ENCODE results near the gene TFF1. TPM values are rescaled to one million over a fixed set of nuclear protein-coding genes. Genes with fewer than 3 reads are reported as not detected.

TFF1 gene
- total RNA-seq, 2 experiments from 2014 or later, result not detected

- H3K4me2 ChIP-seq (ENCODE audit: low read length), result no peak overlapping the region
- H3K9me3 ChIP-seq (ENCODE audit: low read length), result 0 out of 2 replicates have a peak, but pooled peaks cover under 1% of the 10 kb centered on the region
- no peak for DNase-seq (ENCODE audit: low spot score)
- no peak overlapping the region for H3K27ac ChIP-seq (ENCODE audit: low read depth, low read length, poor library complexity, severe bottlenecking)
- ChIA-PET POLR2A (no interaction called here), CTCF (ENCODE audit: unreplicated experiment) (no interaction called here)
- no peaks in the 10 kb centered on the region for H3K9me2 ChIP-seq (ENCODE audit: insufficient read depth, low read length)
- no peaks in the 10 kb centered on the region for H4K20me1 ChIP-seq (ENCODE audit: insufficient read depth, low read length)
- H3K79me2 ChIP-seq (ENCODE audit: insufficient read depth, low read depth, low read length), result no peaks in the 10 kb centered on the region
- intact Hi-C loops (cut with micrococcal nuclease; ENCODE audit: unreplicated experiment), result no loop called here
- H3K4me1 ChIP-seq (ENCODE audit: insufficient read depth, low read length, poor library complexity, severe bottlenecking), result peaks cover 6% of the 10 kb centered on the region
- no TSS peak for BruUV-seq (replicated peaks)
- H3K4me3 ChIP-seq (ENCODE audit: low read depth, low read length, poor library complexity, severe bottlenecking), result no peak overlapping the region
- H2AFZ ChIP-seq (ENCODE audit: low read length), result no peak overlapping the region
- TF ChIP-seq EZH2phosphoT487 (IDR thresholded peaks at IDR 0.05; ENCODE audit: borderline replicate concordance, low read depth, low read length), result no peak
- TF ChIP-seq, protein P1, sequence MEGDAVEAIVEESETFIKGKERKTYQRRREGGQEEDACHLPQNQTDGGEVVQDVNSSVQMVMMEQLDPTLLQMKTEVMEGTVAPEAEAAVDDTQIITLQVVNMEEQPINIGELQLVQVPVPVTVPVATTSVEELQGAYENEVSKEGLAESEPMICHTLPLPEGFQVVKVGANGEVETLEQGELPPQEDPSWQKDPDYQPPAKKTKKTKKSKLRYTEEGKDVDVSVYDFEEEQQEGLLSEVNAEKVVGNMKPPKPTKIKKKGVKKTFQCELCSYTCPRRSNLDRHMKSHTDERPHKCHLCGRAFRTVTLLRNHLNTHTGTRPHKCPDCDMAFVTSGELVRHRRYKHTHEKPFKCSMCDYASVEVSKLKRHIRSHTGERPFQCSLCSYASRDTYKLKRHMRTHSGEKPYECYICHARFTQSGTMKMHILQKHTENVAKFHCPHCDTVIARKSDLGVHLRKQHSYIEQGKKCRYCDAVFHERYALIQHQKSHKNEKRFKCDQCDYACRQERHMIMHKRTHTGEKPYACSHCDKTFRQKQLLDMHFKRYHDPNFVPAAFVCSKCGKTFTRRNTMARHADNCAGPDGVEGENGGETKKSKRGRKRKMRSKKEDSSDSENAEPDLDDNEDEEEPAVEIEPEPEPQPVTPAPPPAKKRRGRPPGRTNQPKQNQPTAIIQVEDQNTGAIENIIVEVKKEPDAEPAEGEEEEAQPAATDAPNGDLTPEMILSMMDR (conservative IDR thresholded peaks at IDR 0.05; ENCODE audit: low read length), result no peak
- no peaks in the 10 kb centered on the region for H3K36me3 ChIP-seq (ENCODE audit: insufficient read depth, low read length)
These were observed 10.1 kb upstream of the TFF1 start for GRCh38 chr21:42376338-42376982.

DNA sequence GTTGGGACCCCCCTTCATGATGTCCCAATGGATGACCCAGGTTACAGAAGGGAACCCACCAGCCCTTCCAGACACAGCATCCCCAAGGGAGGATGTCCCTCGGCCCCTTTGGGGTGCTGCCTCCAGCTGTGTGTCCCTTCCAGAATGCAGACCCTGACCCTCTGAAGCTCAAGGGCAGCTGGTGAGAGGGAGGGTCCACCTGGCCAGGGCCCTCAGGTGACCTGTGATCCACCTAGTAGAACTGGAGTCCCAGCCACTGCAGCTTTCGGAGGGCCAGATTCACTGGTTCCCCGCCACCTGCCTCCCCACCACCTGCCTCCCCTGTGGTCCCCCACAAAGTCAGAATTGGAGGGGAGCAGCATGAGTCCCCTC is 9.6 kb upstream of the TFF1 start:
- intact Hi-C loops (cut with micrococcal nuclease; ENCODE audit: unreplicated experiment), result no loop called here
- Histone ChIP-seq H3K4me2 (ENCODE audit: low read length) (no peak overlapping the region), H3K36me3 (ENCODE audit: insufficient read depth, low read length) (no peaks in the 10 kb centered on the region), H3K4me3 (ENCODE audit: low read depth, low read length, poor library complexity, severe bottlenecking) (no peak overlapping the region), H3K9me2 (ENCODE audit: insufficient read depth, low read length) (no peaks in the 10 kb centered on the region), H3K27ac (ENCODE audit: low read depth, low read length, poor library complexity, severe bottlenecking) (no peak overlapping the region), H3K4me1 (ENCODE audit: insufficient read depth, low read length, poor library complexity, severe bottlenecking) (peaks cover 6% of the 10 kb centered on the region), H3K79me2 (ENCODE audit: insufficient read depth, low read depth, low read length) (no peaks in the 10 kb centered on the region), H3K9me3 (ENCODE audit: low read length) (no peaks in the 10 kb centered on the region), H4K20me1 (ENCODE audit: insufficient read depth, low read length) (no peaks in the 10 kb centered on the region), H2AFZ (ENCODE audit: low read length) (no peak overlapping the region)
- DNase-seq (ENCODE audit: low spot score), result no peak
- CTCF ChIA-PET (ENCODE audit: unreplicated experiment), result no interaction called here
- no TSS peak for BruUV-seq (replicated peaks)
- POLR2A ChIA-PET, result no interaction called here
- no peak for TF ChIP-seq EZH2phosphoT487 (IDR thresholded peaks at IDR 0.05; ENCODE audit: borderline replicate concordance, low read depth, low read length)
- TF ChIP-seq, protein P1 (conservative IDR thresholded peaks at IDR 0.05; ENCODE audit: low read length), result no peak

- POLR2A ChIA-PET, result interaction anchor here (0.7 kb wide), 1 partner anchor 86 kb away, joined by 4 read pairs; no protein-coding TSS in a partner anchor
- no peaks in the 10 kb centered on the region for H3K36me3 ChIP-seq (ENCODE audit: insufficient read depth, low read length)
- BruUV-seq (replicated peaks), result no TSS peak
- intact Hi-C loops (cut with micrococcal nuclease; ENCODE audit: unreplicated experiment), result no loop called here
- H3K4me1 ChIP-seq (ENCODE audit: insufficient read depth, low read length, poor library complexity, severe bottlenecking), result peaks cover 6% of the 10 kb centered on the region
- H3K27ac ChIP-seq (ENCODE audit: low read depth, low read length, poor library complexity, severe bottlenecking), result no peak overlapping the region
- no peak for DNase-seq (ENCODE audit: low spot score)
- no peaks in the 10 kb centered on the region for H3K9me2 ChIP-seq (ENCODE audit: insufficient read depth, low read length)
- no peaks in the 10 kb centered on the region for H4K20me1 ChIP-seq (ENCODE audit: insufficient read depth, low read length)
- no peak for TF ChIP-seq EZH2phosphoT487 (IDR thresholded peaks at IDR 0.05; ENCODE audit: borderline replicate concordance, low read depth, low read length)
- TF ChIP-seq, protein P1 (conservative IDR thresholded peaks at IDR 0.05; ENCODE audit: low read length), result no peak
- H3K9me3 ChIP-seq (ENCODE audit: low read length), result no peaks in the 10 kb centered on the region
- CTCF ChIA-PET (ENCODE audit: unreplicated experiment), result interaction anchor here (0.6 kb wide), 1 partner anchor 252 kb away, joined by 3 read pairs; no protein-coding TSS in a partner anchor
- H2AFZ ChIP-seq (ENCODE audit: low read length), result no peak overlapping the region
- H3K4me3 ChIP-seq (ENCODE audit: low read depth, low read length, poor library complexity, severe bottlenecking), result no peak overlapping the region
- no peak overlapping the region for H3K4me2 ChIP-seq (ENCODE audit: low read length)
- no peaks in the 10 kb centered on the region for H3K79me2 ChIP-seq (ENCODE audit: insufficient read depth, low read depth, low read length)
These were observed 9.2 kb upstream of the TFF1 start for GRCh38 chr21:42375506-42375905.
